ENCODE data around the gene HMCN1.

HMCN1 gene

GRCh38 chr1:186187601-186188000, 453.4 kb downstream of the HMCN1 start:
- no peak overlapping the region for H3K27ac ChIP-seq
- TF ChIP-seq CTCF (conservative IDR thresholded peaks at IDR 0.05) = no peak
- TF ChIP-seq ZFX (IDR thresholded peaks at IDR 0.05) = no peak

- H3K27ac ChIP-seq = no peak overlapping the region
- TF ChIP-seq ZFX (IDR thresholded peaks at IDR 0.05) = no peak
Measured at GRCh38 chr1:186188004-186188539, 453.9 kb downstream of the HMCN1 start.

- H3K27ac ChIP-seq = no peak overlapping the region
- no peak for TF ChIP-seq CTCF (conservative IDR thresholded peaks at IDR 0.05)
- TF ChIP-seq ZFX (IDR thresholded peaks at IDR 0.05) = no peak
Measured at GRCh38 chr1:186188736-186189135, 454.5 kb downstream of the HMCN1 start.

GRCh38 chr1:186189156-186189555, 455.0 kb downstream of the HMCN1 start:
- TF ChIP-seq ZFX (IDR thresholded peaks at IDR 0.05) (no peak), CTCF (conservative IDR thresholded peaks at IDR 0.05) (no peak)
- H3K27ac ChIP-seq = no peak overlapping the region

DNA sequence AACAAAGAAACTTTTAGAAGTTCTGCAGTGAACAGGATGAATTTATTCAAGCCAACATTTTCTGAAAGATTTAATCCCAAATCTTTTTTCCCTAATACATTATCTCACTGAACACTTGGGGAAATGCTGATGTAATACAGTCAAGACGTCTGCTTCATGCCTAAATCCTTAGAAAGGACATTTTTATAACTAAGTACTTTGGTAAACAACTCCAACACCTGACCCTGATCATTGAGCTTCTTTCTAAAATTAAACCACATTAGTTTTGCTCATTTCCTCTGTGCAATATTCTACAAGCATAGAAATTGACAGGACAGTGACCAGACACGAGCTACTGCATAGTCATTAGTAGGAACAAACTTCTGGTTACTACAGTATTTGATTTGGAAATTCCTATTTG, 457.3 kb downstream of the HMCN1 start:
- no peak overlapping the region for H3K27ac ChIP-seq
- no peak for TF ChIP-seq CTCF (conservative IDR thresholded peaks at IDR 0.05)
- TF ChIP-seq ZFX (IDR thresholded peaks at IDR 0.05) = no peak

DNA sequence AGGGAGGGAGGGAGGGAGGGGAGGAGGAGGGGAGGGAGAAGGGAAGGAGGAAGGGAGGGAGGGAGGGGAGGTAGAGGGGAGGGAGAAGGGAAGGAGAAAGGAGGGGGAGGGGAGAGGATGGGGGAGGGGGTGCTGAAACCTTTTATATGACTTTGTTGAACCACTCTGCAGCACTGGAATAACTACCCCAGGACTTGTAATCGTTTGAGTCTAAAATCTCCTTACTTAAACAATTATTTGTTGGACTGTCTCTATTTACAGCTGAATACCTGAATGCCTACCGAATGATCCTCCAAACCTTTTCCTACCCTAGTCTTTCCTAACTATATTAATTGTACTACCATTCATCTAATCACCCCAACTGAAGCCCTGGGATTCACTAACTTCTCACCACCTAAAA, 459.0 kb downstream of the HMCN1 start:
- TF ChIP-seq ZFX (IDR thresholded peaks at IDR 0.05) = no peak
- no peak for TF ChIP-seq CTCF (conservative IDR thresholded peaks at IDR 0.05)
- H3K27ac ChIP-seq = no peak overlapping the region

GRCh38 chr1:186194107-186194756, 460.0 kb downstream of the HMCN1 start:
- no peak overlapping the region for H3K27ac ChIP-seq
- TF ChIP-seq CTCF (conservative IDR thresholded peaks at IDR 0.05) (no peak), ZFX (IDR thresholded peaks at IDR 0.05) (no peak)

DNA sequence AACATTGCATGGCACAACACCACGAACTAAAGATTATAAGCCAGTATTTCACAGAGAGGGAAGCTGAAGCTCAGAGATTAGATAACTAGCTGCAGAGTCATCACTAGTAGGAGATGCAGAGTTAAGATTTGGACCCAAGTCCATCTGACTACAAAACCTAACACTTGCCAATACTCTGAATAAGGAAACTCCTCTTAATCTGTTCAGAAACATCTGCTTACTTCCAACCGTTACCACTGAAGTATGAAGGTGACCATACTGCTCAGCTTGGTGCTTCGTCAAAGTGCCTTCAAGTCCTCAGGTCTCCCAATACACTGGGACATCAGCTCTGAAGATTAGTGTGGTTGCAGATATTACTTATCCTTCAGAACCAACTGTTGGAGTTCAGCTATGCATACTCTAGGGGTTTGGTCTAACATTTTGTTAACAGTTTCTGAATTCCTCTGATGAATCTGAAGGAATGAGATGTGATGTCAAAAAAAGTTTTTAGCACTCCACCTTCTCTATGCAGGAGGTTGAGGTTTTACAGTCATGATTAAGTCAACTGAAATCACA, 461.3 kb downstream of the HMCN1 start:
- no peak for TF ChIP-seq CTCF (conservative IDR thresholded peaks at IDR 0.05)
- no peak for TF ChIP-seq ZFX (IDR thresholded peaks at IDR 0.05)
- H3K27ac ChIP-seq = no peak overlapping the region

Data from C4-2B (cell line).